PC-9 (cell line): Measurements from ENCODE around the gene ZNF610. TPM values are rescaled to one million over a fixed set of nuclear protein-coding genes. Genes with fewer than 3 reads are reported as not detected.

Source experiments
- BruUV-seq: library from RNA; stranded (reverse); fragments of 400-500 nt; replicated peaks from 2 replicates; lab custom pipeline; 2021; lab: Mats Ljungman, UMichigan
- CTCF ChIA-PET: fragments of 300-600 bp; sonication (Branson Sonifier 250); formaldehyde crosslinking; loops from one replicate; lab custom pipeline; 2022; ENCODE audit warnings: antibody characterized with exemption; lab: Charles Lee
- POLR2A ChIA-PET: fragments of 300-600 bp; sonication (Branson Sonifier 250); formaldehyde crosslinking; loops from one replicate; lab custom pipeline; 2022; ENCODE audit warnings: antibody characterized with exemption; ENCODE audit not compliant: unreplicated experiment; lab: Charles Lee
- DNase-seq, 2 experiments: peaks; one replicate each; pipeline versions ENCODE4 v3.0.0 to v3.0.0-alpha.2; 2015 to 2022; ENCODE audit warnings: mixed read lengths in 1 of 2
- H2AFZ ChIP-seq: fragments of 200-600 bp; sonication (generic); 2 replicates; pipeline ENCODE4 v1.8.1; 2017; ENCODE audit warnings: antibody characterized with exemption
- H3F3A ChIP-seq: fragments of 200-600 bp; sonication (generic); 2 replicates; pipeline ENCODE4 v1.8.1; 2017; ENCODE audit warnings: antibody characterized with exemption, mild to moderate bottlenecking, low read depth; ENCODE audit not compliant: insufficient read depth
- H3K27ac ChIP-seq: fragments of 200-600 bp; sonication (generic); 2 replicates; pipeline ENCODE4 v1.6.1; 2016; ENCODE audit warnings: mixed run types
- H3K27me3 ChIP-seq: fragments of 200-600 bp; sonication (generic); 2 replicates; pipeline ENCODE4 v1.6.1; 2016; ENCODE audit warnings: low read depth, mixed run types; ENCODE audit not compliant: insufficient read depth
- H3K36me3 ChIP-seq: fragments of 200-600 bp; sonication (generic); 2 replicates; pipeline ENCODE4 v1.6.1; 2016; ENCODE audit warnings: low read depth, mixed run types
- H3K4me1 ChIP-seq: fragments of 200-600 bp; sonication (generic); replicated peaks from 2 replicates; pipeline ENCODE4 v1.6.1; 2016; ENCODE audit warnings: mixed run types; ENCODE audit not compliant: insufficient read depth
- H3K4me2 ChIP-seq: fragments of 200-600 bp; sonication (generic); 2 replicates; pipeline ENCODE4 v1.6.1; 2017; ENCODE audit warnings: mixed run types
- H3K4me3 ChIP-seq: fragments of 200-600 bp; sonication (generic); 2 replicates; pipeline ENCODE4 v1.6.1; 2016; ENCODE audit warnings: mixed run types
- H3K79me2 ChIP-seq: fragments of 200-600 bp; sonication (generic); 2 replicates; pipeline ENCODE4 v1.6.1; 2017; ENCODE audit warnings: low read depth, mixed run types
- H3K9me2 ChIP-seq: fragments of 200-600 bp; sonication (generic); 2 replicates; pipeline ENCODE4 v1.8.1; 2017; ENCODE audit warnings: mild to moderate bottlenecking; ENCODE audit not compliant: insufficient read depth
- H3K9me3 ChIP-seq: fragments of 200-600 bp; sonication (generic); 2 replicates; pipeline ENCODE4 v1.8.1; 2016; ENCODE audit warnings: low read depth; ENCODE audit not compliant: insufficient read depth
- H4K20me1 ChIP-seq: fragments of 200-600 bp; sonication (generic); 2 replicates; pipeline ENCODE4 v1.8.1; 2017; ENCODE audit not compliant: insufficient read depth
- EZH2 ChIP-seq: fragments of 200-600 bp; sonication (generic); IDR thresholded peaks from 2 replicates; pipeline ENCODE4 v1.8.0; 2017; ENCODE audit warnings: antibody characterized with exemption, low read depth
- intact Hi-C: fragments of 100-400 bp; cut with micrococcal nuclease; formaldehyde crosslinking; loops from one replicate; pipeline ENCODE4 v1.10.0; 2022; ENCODE audit not compliant: unreplicated experiment
- total RNA-seq: library from RNA; stranded (reverse); gene quantifications from 2 replicates; pipeline ENCODE4 v1.2.3, GENCODE V29; 2021
- TF ChIP-seq, protein P1 (sequence below): fragments of 200-600 bp; sonication (generic); conservative IDR thresholded peaks from 2 replicates; pipeline ENCODE4 v1.6.1; 2017; ENCODE audit warnings: mixed run types, antibody characterized with exemption, mild to moderate bottlenecking, moderate library complexity

The ZNF610 gene
- total RNA-seq, 1 experiment from 2014 or later, result 2.6 TPM

DNA sequence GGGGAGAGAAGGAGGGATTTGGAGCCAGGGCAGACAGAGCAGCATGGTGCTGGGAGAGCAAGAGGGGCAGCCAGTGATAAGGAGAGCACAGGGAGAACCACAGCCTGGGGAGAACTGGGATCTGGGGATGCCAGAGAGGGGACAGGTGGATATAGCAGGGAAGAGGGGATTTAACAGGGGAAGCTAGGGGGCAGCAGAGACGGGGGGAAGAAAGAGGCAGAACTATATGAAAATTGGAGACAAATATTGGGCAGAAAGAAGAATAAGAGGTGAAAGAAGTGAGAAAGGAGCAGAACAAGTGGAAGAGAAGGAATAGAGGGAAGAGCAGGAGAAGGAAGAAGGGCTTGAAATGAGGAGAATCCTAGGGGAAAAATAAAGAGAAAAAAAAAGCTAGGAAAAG is 55.1 kb downstream of the ZNF610 start:
- intact Hi-C loops, result no loop called here

DNA sequence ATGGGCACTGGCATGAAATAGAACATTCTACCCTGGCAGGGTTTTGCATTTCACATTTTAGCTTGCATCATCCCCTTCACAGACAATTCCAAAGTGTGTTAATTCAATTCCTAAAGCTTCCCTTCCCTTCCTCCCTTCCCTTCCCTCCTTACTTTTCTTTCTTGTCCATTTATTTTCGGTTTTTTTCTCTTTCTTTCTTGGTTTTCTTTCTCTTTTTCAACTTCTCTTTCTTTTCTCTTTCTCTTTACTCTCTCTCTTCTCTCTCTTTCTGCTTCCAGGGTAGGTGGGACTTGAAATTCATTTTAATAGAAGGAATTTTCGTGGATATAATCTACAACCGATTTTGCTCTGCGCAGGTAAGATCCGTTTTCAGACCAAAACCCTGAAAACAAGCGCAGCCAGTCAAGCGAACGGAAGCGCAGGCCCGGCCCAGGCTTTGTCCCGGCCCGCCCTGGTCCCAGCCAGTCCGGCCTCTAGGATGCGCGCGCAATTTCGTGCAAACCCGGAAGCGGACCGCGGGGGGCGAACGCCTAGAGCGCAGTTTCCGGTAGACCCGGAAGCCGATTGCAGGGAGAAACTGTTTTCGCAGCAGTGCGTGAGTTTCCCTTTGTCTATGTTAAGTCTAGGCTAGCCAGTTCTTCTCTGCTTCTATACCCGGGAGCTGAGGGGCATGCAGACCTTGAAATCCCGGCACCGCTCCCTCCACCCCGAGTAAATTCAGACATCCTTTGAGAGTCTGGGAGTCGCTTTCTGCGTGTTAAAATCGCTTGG is 61.5 kb downstream of the ZNF610 start, which contains the start of gene ZNF528:
Gene ZNF528 (plus strand): TSS at position 540 of the 771 bp plus-strand sequence. CDS start 4,165 bp downstream, outside the sequence.
- peak; percentile 78 to 97 for DNase-seq
- ChIA-PET CTCF (no interaction called here), POLR2A (no interaction called here)
- H3K4me1 ChIP-seq, result no peaks in the 10 kb centered on the region
- no peaks in the 10 kb centered on the region for H3K9me2 ChIP-seq
- H3K9me3 ChIP-seq, result peaks cover 38% of the 10 kb centered on the region
- no peaks in the 10 kb centered on the region for H3K36me3 ChIP-seq
- H3F3A ChIP-seq, result no peaks in the 10 kb centered on the region
- no TSS peak for BruUV-seq
- no peaks in the 10 kb centered on the region for H3K27me3 ChIP-seq
- no peaks in the 10 kb centered on the region for H3K79me2 ChIP-seq
- intact Hi-C loops, result no loop called here
- peak within 1 kb of the TSS; percentile 96 for H2AFZ ChIP-seq
- TF ChIP-seq EZH2, result no peak
- TF ChIP-seq, protein P1, sequence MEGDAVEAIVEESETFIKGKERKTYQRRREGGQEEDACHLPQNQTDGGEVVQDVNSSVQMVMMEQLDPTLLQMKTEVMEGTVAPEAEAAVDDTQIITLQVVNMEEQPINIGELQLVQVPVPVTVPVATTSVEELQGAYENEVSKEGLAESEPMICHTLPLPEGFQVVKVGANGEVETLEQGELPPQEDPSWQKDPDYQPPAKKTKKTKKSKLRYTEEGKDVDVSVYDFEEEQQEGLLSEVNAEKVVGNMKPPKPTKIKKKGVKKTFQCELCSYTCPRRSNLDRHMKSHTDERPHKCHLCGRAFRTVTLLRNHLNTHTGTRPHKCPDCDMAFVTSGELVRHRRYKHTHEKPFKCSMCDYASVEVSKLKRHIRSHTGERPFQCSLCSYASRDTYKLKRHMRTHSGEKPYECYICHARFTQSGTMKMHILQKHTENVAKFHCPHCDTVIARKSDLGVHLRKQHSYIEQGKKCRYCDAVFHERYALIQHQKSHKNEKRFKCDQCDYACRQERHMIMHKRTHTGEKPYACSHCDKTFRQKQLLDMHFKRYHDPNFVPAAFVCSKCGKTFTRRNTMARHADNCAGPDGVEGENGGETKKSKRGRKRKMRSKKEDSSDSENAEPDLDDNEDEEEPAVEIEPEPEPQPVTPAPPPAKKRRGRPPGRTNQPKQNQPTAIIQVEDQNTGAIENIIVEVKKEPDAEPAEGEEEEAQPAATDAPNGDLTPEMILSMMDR, result no peak
- no peak within 1 kb of the TSS for H3K27ac ChIP-seq
- no peaks in the 10 kb centered on the region for H4K20me1 ChIP-seq
- H3K4me2 ChIP-seq, result peak within 1 kb of the TSS; percentile 76
- H3K4me3 ChIP-seq, result peak within 1 kb of the TSS; percentile 64

More for the DNA sequence above, 55.1 kb downstream of the ZNF610 start:
- Histone ChIP-seq H3K4me1 (no peaks in the 10 kb centered on the region), H3K9me3 (peaks cover 30% of the 10 kb centered on the region), H2AFZ (no peak overlapping the region), H3K36me3 (no peaks in the 10 kb centered on the region), H3K4me2 (no peak overlapping the region), H3F3A (no peaks in the 10 kb centered on the region), H3K9me2 (no peaks in the 10 kb centered on the region), H3K27ac (no peak overlapping the region), H4K20me1 (no peaks in the 10 kb centered on the region), H3K79me2 (no peaks in the 10 kb centered on the region), H3K27me3 (no peaks in the 10 kb centered on the region), H3K4me3 (no peak overlapping the region)
- CTCF ChIA-PET, result no interaction called here
- DNase-seq, result no peak
- POLR2A ChIA-PET, result no interaction called here
- TF ChIP-seq, protein P1, result no peak
- TF ChIP-seq EZH2, result no peak
- BruUV-seq, result no TSS peak

DNA sequence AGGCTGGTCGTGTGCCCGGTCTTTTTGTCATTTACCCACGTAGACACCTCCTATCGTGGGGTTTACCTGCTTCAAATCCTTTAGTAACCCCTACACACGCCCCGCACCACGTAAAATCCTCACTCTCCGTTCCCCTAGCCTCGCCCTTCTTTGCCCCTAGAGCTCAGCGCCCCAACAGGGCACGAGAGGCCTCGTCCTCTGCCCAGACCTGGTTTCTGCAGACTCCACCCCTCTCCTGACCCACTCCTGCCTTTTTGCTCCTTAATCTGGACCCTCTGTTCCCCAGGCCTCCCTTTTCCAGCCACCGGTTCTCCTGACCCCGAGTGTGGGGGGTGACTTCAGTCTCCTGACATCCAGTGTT is 62.0 kb downstream of the ZNF610 start:
- intact Hi-C loops, result no loop called here
- peak overlapping the region; percentile 76 for H3K4me2 ChIP-seq
- peaks cover 38% of the 10 kb centered on the region for H3K9me3 ChIP-seq
- BruUV-seq, result TSS peak; percentile 82
- no peaks in the 10 kb centered on the region for H3K79me2 ChIP-seq
- TF ChIP-seq EZH2, result no peak
- TF ChIP-seq, protein P1, result no peak
- H3K4me3 ChIP-seq, result peak overlapping the region; percentile 64
- DNase-seq, result no peak
- no peaks in the 10 kb centered on the region for H3F3A ChIP-seq
- H3K9me2 ChIP-seq, result no peaks in the 10 kb centered on the region
- H3K4me1 ChIP-seq, result no peaks in the 10 kb centered on the region
- H2AFZ ChIP-seq, result peak overlapping the region; percentile 96
- no peak overlapping the region for H3K27ac ChIP-seq
- ChIA-PET CTCF (no interaction called here), POLR2A (no interaction called here)
- H4K20me1 ChIP-seq, result no peaks in the 10 kb centered on the region
- H3K36me3 ChIP-seq, result no peaks in the 10 kb centered on the region
- no peaks in the 10 kb centered on the region for H3K27me3 ChIP-seq
